ENCODE results near the gene BRICD5. TPM values are rescaled to one million over a fixed set of nuclear protein-coding genes. Genes with fewer than 3 reads are reported as not detected.

The BRICD5 gene
- total RNA-seq, 1 experiment from 2014 or later = 17.1 TPM

- Histone ChIP-seq H3K4me3 (peak overlapping the region; percentile 48; the same call in 1 of the 2 replicates), H2AFZ (no peak overlapping the region), H3K9me2 (ENCODE audit: insufficient read depth) (no peaks in the 10 kb centered on the region), H3K27me3 (ENCODE audit: insufficient read depth, low read depth) (peaks cover 35% of the 10 kb centered on the region), H3F3A (ENCODE audit: insufficient read depth, low read depth) (peaks cover 12% of the 10 kb centered on the region; the same call in 1 of the 2 replicates), H3K36me3 (ENCODE audit: low read depth) (no peaks in the 10 kb centered on the region), H4K20me1 (ENCODE audit: insufficient read depth) (no peaks in the 10 kb centered on the region), H3K9me3 (ENCODE audit: insufficient read depth, low read depth) (no peaks in the 10 kb centered on the region), H3K27ac (no peak overlapping the region), H3K4me2 (peak overlapping the region; percentile 77), H3K79me2 (ENCODE audit: low read depth) (no peaks in the 10 kb centered on the region), H3K4me1 (replicated peaks; ENCODE audit: insufficient read depth) (no peaks in the 10 kb centered on the region)
- no peak for DNase-seq
- BruUV-seq (replicated peaks) = no TSS peak
- TF ChIP-seq CTCF (conservative IDR thresholded peaks at IDR 0.05) (no peak), EZH2 (IDR thresholded peaks at IDR 0.05; ENCODE audit: low read depth) (no peak)
- ChIA-PET POLR2A (ENCODE audit: unreplicated experiment) (interaction anchor here (1.0 kb wide), 1 partner anchor 8 kb away, joined by 3 read pairs; no protein-coding TSS in a partner anchor), CTCF (interaction anchor here (0.5 to 1.1 kb wide), 3 partner anchors 19 to 285 kb away, joined by 4 to 6 read pairs (median 5); partner anchors contain the start of gene PGP)
- intact Hi-C loops (cut with micrococcal nuclease; ENCODE audit: unreplicated experiment) = loop anchor here (5.0 kb wide), 1 partner anchor 307 kb away; no protein-coding TSS in a partner anchor
Measured at GRCh38 chr16:2195322-2196161, 15.1 kb downstream of the BRICD5 start.

GRCh38 chr16:2194852-2195321, 15.8 kb downstream of the BRICD5 start:
- intact Hi-C loops (cut with micrococcal nuclease; ENCODE audit: unreplicated experiment) = loop anchor here (5.0 kb wide), 1 partner anchor 307 kb away; no protein-coding TSS in a partner anchor
- TF ChIP-seq EZH2 (IDR thresholded peaks at IDR 0.05; ENCODE audit: low read depth) (no peak), CTCF (conservative IDR thresholded peaks at IDR 0.05) (peak; percentile 70)
- Histone ChIP-seq H3K9me3 (ENCODE audit: insufficient read depth, low read depth) (no peaks in the 10 kb centered on the region), H3F3A (ENCODE audit: insufficient read depth, low read depth) (peaks cover 12% of the 10 kb centered on the region; the same call in 1 of the 2 replicates), H3K79me2 (ENCODE audit: low read depth) (no peaks in the 10 kb centered on the region), H3K36me3 (ENCODE audit: low read depth) (no peaks in the 10 kb centered on the region), H4K20me1 (ENCODE audit: insufficient read depth) (no peaks in the 10 kb centered on the region), H3K9me2 (ENCODE audit: insufficient read depth) (no peaks in the 10 kb centered on the region), H3K27ac (no peak overlapping the region), H3K4me1 (replicated peaks; ENCODE audit: insufficient read depth) (no peaks in the 10 kb centered on the region), H2AFZ (no peak overlapping the region), H3K4me2 (peak overlapping the region; percentile 77; the same call in 1 of the 2 replicates), H3K27me3 (ENCODE audit: insufficient read depth, low read depth) (peaks cover 35% of the 10 kb centered on the region), H3K4me3 (no peak overlapping the region)
- DNase-seq = peak in 1 of 2 experiments; percentile 59
- ChIA-PET CTCF (interaction anchor here (0.5 to 1.1 kb wide), 4 partner anchors 20 to 311 kb away, joined by 3 to 8 read pairs (median 4); partner anchors contain the start of genes NDUFB10 and PGP), POLR2A (ENCODE audit: unreplicated experiment) (interaction anchor here (1.0 kb wide), 1 partner anchor 8 kb away, joined by 3 read pairs; no protein-coding TSS in a partner anchor)
- no TSS peak for BruUV-seq (replicated peaks)

GRCh38 chr16:2194166-2194834, 16.4 kb downstream of the BRICD5 start:
- peak; percentile 48 to 71 for DNase-seq
- intact Hi-C loops (cut with micrococcal nuclease; ENCODE audit: unreplicated experiment) = no loop called here
- H3K9me2 ChIP-seq (ENCODE audit: insufficient read depth) = no peaks in the 10 kb centered on the region
- no peak overlapping the region for H3K4me2 ChIP-seq
- H2AFZ ChIP-seq = no peak overlapping the region
- no peaks in the 10 kb centered on the region for H3K36me3 ChIP-seq (ENCODE audit: low read depth)
- POLR2A ChIA-PET (ENCODE audit: unreplicated experiment) = interaction anchor here (1.0 kb wide), 1 partner anchor 9 kb away, joined by 3 read pairs; no protein-coding TSS in a partner anchor
- no peaks in the 10 kb centered on the region for H3K9me3 ChIP-seq (ENCODE audit: insufficient read depth, low read depth)
- peaks cover 12% of the 10 kb centered on the region; the same call in 1 of the 2 replicates for H3F3A ChIP-seq (ENCODE audit: insufficient read depth, low read depth)
- BruUV-seq (replicated peaks) = no TSS peak
- H3K4me3 ChIP-seq = no peak overlapping the region
- no peaks in the 10 kb centered on the region for H3K4me1 ChIP-seq (replicated peaks; ENCODE audit: insufficient read depth)
- no peaks in the 10 kb centered on the region for H4K20me1 ChIP-seq (ENCODE audit: insufficient read depth)
- CTCF ChIA-PET = interaction anchor here (0.5 to 1.1 kb wide), 5 partner anchors 20 to 312 kb away, joined by 3 to 9 read pairs (median 5); partner anchors contain the start of genes NDUFB10 and PGP
- H3K79me2 ChIP-seq (ENCODE audit: low read depth) = no peaks in the 10 kb centered on the region
- TF ChIP-seq CTCF (conservative IDR thresholded peaks at IDR 0.05) = no peak
- no peak for TF ChIP-seq EZH2 (IDR thresholded peaks at IDR 0.05; ENCODE audit: low read depth)
- no peak overlapping the region for H3K27ac ChIP-seq
- peaks cover 35% of the 10 kb centered on the region for H3K27me3 ChIP-seq (ENCODE audit: insufficient read depth, low read depth)

Measured in PC-9 (cell line).